ENCODE results near the gene SIT1. TPM values are rescaled to one million over a fixed set of nuclear protein-coding genes. Genes with fewer than 3 reads are reported as not detected.

SIT1 gene
- total RNA-seq, 1 donor from 2014 or later: 2.5 TPM

- TF ChIP-seq POLR2AphosphoS5 (IDR thresholded peaks at IDR 0.05; ENCODE audit: insufficient read depth in 1 of 2, low read depth in 1 of 2) (no peak), POLR2A (IDR thresholded peaks at IDR 0.05) (no peak), CTCF (IDR thresholded peaks at IDR 0.05) (no peak)
- peaks cover 0 to 27% of the 10 kb centered on the region in 2 donors for H3K36me3 ChIP-seq
- intact Hi-C loops (cut with DNase I): loop anchor here (5.0 kb wide), 1 partner anchor 124 kb away; the partner anchor contains the start of genes CREB3 and TLN1
Observed at GRCh38 chr9:35608221-35608620, 42.5 kb downstream of the SIT1 start.

DNA sequence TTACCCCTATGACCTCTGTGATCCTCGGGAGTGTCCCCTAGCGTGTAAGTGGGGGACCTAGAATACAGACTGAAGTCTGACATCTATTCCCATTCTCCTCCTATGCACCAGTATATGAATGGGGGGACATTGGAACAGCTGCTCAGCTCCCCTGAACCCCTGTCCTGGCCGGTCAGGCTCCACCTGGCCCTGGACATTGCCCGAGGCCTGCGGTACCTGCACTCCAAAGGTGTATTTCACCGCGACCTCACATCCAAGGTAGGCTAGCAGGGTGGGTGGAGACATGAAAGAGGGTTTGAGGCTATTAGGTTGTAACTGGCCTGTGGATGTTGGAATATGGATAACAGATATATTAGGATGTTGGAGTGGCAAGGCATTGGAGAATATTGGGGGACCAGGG lies 44.0 kb downstream of the SIT1 start:
- Histone ChIP-seq H3K9me3 (no peaks in the 10 kb centered on the region), H3K27ac (no peak overlapping the region), H3K4me1 (peaks cover 24% of the 10 kb centered on the region), H3K27me3 (no peaks in the 10 kb centered on the region), H3K36me3 (peaks cover 0 to 27% of the 10 kb centered on the region in 2 donors), H3K4me3 (no peak overlapping the region)
- TF ChIP-seq POLR2AphosphoS5 (IDR thresholded peaks at IDR 0.05; ENCODE audit: insufficient read depth in 1 of 2, low read depth in 1 of 2) (no peak), POLR2A (IDR thresholded peaks at IDR 0.05) (no peak), CTCF (IDR thresholded peaks at IDR 0.05) (no peak)
- intact Hi-C loops (cut with DNase I): loop anchor here (5.0 kb wide), 1 partner anchor 126 kb away; the partner anchor contains the start of genes CREB3 and TLN1
- no peak for DNase-seq (ENCODE audit: extremely low spot score in 2 of 2)

More at GRCh38 chr9:35608221-35608620, 42.5 kb downstream of the SIT1 start:
- H3K4me3 ChIP-seq: no peak overlapping the region
- no peaks in the 10 kb centered on the region for H3K9me3 ChIP-seq
- DNase-seq (ENCODE audit: extremely low spot score in 2 of 2): no peak
- no peaks in the 10 kb centered on the region for H3K27me3 ChIP-seq
- no peak overlapping the region for H3K27ac ChIP-seq
- H3K4me1 ChIP-seq: peaks cover 19% of the 10 kb centered on the region

- Histone ChIP-seq H3K27me3 (no peaks in the 10 kb centered on the region), H3K9me3 (no peaks in the 10 kb centered on the region), H3K27ac (peak overlapping the region; percentile 95), H3K36me3 (peaks cover 0 to 27% of the 10 kb centered on the region in 2 donors), H3K4me1 (peaks cover 24% of the 10 kb centered on the region), H3K4me3 (peak overlapping the region; percentile 64 to 88)
- no peak for DNase-seq (ENCODE audit: extremely low spot score in 2 of 2)
- TF ChIP-seq POLR2A (IDR thresholded peaks at IDR 0.05): no peak
- no peak for TF ChIP-seq POLR2AphosphoS5 (IDR thresholded peaks at IDR 0.05; ENCODE audit: insufficient read depth in 1 of 2, low read depth in 1 of 2)
- TF ChIP-seq CTCF (IDR thresholded peaks at IDR 0.05): no peak
- intact Hi-C loops (cut with DNase I): loop anchor here (5.0 kb wide), 1 partner anchor 126 kb away; the partner anchor contains the start of genes CREB3 and TLN1
Observed at GRCh38 chr9:35606138-35606504, 44.6 kb downstream of the SIT1 start.

- peaks cover 0 to 27% of the 10 kb centered on the region in 2 donors for H3K36me3 ChIP-seq
- intact Hi-C loops (cut with DNase I): loop anchor here (5.0 kb wide), 1 partner anchor 127 kb away; the partner anchor contains the start of genes CREB3 and TLN1
- no peaks in the 10 kb centered on the region for H3K27me3 ChIP-seq
- H3K4me1 ChIP-seq: peaks cover 24% of the 10 kb centered on the region
- H3K9me3 ChIP-seq: no peaks in the 10 kb centered on the region
- no peak for DNase-seq (ENCODE audit: extremely low spot score in 2 of 2)
- H3K27ac ChIP-seq: peak overlapping the region; percentile 95
- peak overlapping the region; percentile 64 to 88 for H3K4me3 ChIP-seq
- TF ChIP-seq POLR2AphosphoS5 (IDR thresholded peaks at IDR 0.05; ENCODE audit: insufficient read depth in 1 of 2, low read depth in 1 of 2) (no peak), CTCF (IDR thresholded peaks at IDR 0.05) (no peak), POLR2A (IDR thresholded peaks at IDR 0.05) (no peak)
Observed at GRCh38 chr9:35605351-35606137, 45.2 kb downstream of the SIT1 start.
